ENCODE data around the gene TTI1.
"Not testable (repeated sequence)": the region's sequence is repeated elsewhere in the genome, so short reads cannot be mapped to it uniquely, and the experiment has no call there.

Gene TTI1

DNA sequence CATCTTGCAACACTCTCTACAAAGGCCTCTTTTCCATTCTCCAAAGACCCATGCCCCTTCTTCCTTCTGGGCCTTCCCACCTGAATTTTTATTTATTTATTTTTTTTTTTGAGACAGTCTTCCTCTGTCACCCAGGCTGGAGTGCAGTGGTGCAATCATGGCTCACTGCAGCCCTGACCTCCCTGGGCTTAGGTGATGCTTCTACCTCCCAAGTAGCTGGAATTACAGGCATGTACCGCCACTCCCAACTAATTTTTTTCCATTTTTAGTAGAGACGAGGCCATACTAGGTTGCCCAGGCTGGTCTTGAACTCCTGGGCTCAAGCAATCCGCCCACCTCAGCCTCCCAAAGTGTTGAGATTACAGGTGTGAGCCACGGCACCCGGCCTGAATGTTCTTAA lies 23.8 kb downstream of the TTI1 start:
- DNase-seq (ENCODE audit: low read depth in 2 of 2) = not testable (repeated sequence)

DNA sequence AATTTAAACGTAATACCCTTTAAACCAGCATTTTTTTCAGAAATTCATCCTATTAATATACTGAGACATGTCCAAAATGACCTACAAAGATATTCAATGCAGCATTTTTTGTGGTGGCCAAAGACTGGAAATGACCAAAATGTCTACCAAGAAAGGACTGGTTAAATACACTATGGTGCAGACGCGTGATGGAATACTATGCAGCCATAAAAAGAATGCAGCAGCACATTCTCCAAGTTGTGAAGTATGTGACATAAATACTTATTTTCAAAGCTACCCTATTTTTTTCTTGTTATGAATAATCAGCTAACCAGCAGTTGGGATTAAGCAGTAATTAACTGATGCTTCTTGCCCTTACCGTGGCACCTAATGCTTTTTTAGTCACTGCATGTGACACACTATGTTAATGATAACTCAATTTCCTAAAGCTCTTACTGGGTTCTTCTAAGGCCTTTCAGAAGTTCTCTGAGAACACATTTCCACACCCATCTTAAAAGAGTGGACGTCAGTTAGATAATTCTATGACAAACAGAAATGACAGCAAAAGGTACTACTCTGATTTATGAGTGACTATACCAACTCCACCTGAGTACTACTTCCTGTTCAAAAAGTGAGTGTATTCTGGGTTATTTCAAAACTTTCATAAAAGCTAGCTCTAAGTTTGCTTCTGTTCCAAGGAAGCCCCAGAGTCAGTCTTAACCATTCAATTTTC lies 24.9 kb downstream of the TTI1 start:
- no peak for DNase-seq (ENCODE audit: low read depth in 2 of 2)

DNA sequence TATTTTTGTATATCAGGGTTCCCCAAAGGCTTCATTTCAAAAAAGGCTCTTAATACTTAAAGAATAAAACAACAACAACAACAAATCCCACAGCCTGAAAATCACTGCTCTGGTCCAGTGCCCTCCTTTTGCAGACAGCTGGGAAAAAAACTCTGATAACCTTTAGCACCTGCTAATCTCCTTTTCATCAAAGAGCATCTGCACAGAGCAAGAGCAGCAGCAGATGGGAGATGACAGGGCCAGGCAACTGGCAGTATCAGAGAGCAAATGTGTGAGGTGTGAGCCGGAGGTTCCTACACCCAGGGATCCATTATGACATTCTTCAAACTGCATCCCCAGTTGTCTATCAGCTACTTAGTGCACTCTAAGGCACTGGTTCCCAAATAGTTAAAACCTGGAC lies 25.7 kb downstream of the TTI1 start:
- DNase-seq (ENCODE audit: low read depth in 2 of 2) = no peak

DNA sequence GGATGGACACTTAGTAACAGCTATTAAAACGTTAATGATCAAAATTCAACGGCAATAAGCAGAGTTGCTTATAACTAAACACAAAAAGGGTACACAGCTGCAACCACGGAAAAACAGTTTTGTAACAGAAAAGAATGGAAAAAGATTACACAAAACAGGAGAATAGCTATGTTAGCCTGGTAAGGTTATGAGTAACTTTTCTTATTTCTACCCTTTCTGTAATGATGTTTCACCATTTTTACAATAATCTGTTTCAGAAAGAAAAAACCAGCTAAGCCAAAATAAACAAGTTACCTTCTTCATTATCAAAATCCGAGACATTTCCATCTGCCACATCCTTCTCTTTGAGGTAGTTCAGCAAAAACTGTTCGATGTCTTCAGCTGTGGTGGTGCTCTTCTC lies 27.4 kb downstream of the TTI1 start:
- DNase-seq (ENCODE audit: low read depth in 2 of 2) = no peak

DNA sequence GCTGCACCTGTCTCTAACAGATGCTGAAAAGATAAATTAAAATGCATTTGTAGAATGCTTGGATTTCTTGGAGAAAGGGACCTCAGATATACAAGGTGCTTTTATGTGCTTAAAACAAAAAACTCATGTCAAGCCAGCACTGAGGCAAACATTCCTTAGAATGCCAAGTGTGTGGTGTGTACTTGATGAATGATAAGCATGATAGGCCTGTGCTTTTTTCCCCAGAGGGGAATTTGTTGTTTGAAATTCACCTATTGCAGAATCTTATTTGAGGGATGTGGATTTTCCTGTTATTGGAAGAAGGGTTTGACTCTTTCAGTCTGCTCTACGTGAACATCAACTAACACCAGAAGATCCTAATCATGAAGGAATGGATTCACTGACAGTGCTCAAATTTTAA lies 28.8 kb downstream of the TTI1 start:
- DNase-seq (ENCODE audit: low read depth in 2 of 2) = no peak

DNA sequence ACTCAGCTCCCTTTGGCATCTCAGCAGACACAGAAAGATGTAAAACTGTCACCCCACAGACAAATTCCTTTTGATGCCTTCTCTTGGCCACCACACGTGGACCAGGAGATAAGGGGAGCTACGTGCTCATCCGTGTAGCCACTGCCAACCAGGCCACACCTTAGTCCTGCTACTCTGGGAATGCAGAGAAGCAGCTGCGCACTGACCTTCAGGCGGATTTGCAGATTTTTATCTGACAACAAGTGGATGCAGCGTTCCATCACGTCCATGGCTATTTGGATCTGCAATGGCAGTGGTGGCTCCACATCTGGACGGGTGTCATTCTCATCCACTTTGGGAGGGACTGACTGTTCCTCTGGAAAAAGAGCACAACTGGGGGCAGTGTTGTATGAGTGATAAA lies 30.8 kb downstream of the TTI1 start:
- no peak for DNase-seq (ENCODE audit: low read depth in 2 of 2)

DNA sequence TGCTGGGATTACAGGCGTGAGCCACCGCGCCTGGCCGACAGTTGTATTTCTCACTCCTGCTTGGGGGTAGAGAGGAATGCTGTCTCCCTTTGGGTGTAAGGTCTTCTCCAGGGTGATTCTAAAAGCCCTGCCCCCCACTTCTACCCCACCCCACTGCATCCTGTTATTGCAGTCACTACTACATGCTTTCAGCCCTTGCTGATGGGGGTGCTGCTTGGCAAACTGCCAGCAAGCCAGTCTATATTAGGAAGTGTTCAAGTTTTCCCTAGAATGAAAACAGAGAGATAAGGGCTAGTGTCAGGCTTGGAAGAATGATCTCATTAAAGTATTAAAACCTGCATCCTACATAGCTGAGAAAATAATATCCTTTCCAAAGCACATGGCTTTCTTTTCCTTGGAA lies 31.3 kb downstream of the TTI1 start:
- DNase-seq (ENCODE audit: low read depth in 2 of 2) = no peak

DNA sequence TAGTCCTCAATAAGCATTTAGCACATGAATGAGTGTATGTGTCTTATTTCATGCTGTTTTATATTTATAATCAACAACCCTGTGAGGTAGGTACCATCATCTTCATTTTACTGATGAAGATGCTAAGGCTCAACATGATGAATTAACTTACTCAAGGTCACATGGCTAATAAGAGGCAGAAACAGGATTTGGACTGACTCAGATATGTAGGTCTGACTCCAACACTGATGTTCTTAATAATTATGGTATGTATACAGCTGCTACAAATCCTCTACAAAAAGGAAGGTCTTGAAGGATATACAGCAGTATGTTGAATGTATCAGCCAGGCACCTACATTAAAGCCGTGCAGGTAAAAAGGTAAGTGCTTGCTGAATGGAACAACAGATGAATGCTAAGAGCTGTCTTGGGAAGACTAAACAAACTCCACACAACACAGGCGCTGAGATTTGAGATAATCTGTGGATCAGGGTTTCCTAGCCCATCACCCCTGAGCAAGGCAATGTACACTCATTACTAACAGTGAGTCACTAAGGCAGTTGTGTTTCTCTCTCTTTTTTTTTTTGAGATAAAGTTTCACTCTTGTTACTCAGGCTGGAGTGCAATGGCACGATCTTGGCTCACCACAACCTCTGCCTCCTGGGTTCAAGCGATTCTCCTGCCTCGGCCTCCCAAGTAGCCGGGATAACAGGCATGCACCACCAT lies 31.9 kb downstream of the TTI1 start:
- DNase-seq (ENCODE audit: low read depth in 2 of 2) = peak in 1 of 2 experiments; percentile 25

DNA sequence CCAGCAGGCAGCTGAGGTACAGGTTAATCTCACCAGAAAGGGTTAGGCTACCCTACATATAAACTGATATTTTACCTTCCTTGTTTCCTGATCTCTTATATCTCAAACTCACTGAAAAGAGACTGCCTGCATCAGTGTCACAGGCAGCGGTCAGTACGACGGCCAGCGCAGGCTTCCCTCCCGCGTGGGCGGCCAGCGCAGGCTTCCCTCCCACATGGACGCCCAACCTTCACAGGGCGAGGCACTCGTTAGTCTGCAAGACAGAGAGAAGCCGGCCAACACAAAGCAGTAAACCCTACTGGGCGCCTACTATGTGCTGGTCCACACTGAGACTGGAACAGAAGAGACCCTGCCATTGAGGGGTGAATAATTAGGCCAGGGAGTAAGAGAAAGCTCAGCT lies 33.0 kb downstream of the TTI1 start:
- DNase-seq (ENCODE audit: low read depth in 2 of 2) = no peak

DNA sequence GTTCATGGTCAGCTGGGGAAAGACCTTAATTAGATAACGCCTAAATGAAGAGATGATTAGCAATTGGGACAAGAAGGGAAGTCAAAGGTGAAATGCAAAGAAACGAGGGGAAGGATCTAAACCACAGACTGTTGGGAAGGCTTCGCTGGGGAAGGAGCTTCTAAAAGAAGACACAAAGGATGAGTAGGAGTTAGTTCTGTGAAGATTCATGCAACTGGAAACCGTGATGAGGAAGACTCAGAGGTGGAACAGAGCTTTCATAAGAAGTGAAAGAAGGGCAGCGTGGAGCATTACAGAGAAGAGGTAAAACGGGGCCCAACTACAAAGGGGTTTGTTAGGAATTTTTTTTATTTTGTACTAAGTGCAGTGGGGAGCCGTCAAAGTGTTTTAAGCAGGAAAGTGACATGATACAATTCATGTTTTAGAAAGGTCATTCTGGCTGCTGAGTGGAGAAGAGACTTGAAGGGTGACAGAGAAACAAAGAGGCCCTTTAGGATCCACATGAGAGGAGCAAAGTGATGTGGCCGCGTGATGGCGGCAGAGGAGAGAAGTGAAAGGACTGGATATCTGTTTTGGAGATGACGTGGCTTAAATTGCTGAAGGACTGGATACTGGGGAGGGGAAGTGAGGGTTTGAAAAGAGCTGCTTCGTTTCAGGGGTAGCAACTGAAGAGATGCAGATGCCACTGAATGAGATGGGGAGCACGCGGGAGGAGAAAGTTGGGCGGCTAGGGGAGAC lies 33.6 kb downstream of the TTI1 start:
- no peak for DNase-seq (ENCODE audit: low read depth in 2 of 2)

DNA sequence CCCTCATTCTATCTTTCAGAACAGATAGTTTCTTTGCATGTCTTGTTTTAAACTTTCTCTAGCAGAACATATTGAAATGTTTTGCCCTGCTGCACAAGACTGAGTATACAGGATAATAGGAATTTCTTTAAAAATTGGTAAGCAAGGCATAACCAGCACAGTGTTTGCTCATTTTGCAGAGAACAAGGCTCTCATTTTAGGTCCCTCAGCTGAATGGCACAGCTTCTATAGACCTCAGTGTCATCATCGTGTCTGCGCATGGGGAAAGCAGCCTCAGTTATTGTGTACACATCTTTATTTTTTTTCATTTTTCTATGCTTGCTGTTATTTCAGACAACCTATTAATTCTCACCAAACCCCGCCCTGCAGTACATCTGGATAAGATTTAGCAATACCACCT lies 35.7 kb downstream of the TTI1 start:
- DNase-seq (ENCODE audit: low read depth in 2 of 2) = no peak

DNA sequence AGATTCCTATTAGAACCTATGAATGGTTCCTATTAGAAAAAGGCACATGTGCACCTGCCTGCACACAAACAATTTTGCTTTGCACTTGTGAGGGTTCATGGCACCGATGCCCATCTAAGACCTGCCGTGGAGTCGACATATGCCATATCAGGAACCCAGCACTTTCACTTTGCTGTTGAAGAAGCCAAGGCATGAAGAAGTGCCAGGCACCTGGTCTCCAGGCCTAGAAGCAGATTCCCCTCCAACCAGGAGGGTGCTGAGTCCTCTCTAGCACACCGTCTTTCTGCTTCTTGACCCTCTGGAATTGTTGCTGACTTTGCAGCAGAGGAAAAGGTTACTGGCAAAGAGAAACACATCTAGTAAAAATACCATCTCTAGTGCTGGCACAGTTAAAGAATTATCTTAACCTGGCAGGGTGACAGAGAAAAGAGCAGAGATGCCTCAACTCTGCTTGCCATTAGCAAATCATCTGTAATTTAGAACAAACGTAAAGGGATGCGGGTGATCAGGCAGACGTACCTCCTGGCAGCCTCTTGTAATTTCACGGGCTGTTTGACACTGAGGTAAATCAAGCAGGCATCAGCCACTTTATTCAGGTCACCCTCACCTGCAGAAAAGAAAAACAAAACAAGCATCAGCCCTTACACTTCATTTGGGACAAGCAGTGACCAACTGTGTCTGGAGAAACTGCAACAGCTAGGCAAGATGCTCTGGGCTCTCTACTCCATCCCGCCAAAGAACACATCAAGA lies 37.2 kb downstream of the TTI1 start:
- DNase-seq (ENCODE audit: low read depth in 2 of 2) = no peak

DNA sequence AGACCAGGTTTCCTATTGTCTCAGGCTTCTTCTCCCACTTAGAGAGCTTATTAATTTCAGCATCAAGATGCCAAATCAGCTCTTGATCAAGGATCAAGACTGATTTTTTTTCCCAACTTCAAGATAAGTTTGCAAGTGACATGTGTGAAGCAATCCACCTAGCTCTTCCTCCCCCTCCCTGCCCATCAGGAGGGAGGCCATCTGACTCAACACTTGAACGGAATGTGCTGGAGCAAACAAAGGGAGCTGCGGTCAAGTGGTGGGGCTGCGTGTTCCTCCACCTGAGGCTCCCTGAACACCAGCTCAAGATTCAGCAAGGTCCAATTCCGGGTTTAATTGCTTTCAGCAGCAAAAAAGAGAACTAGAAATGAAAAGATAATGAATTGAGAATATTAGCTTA lies 38.7 kb downstream of the TTI1 start:
- no peak for DNase-seq (ENCODE audit: low read depth in 2 of 2)

DNA sequence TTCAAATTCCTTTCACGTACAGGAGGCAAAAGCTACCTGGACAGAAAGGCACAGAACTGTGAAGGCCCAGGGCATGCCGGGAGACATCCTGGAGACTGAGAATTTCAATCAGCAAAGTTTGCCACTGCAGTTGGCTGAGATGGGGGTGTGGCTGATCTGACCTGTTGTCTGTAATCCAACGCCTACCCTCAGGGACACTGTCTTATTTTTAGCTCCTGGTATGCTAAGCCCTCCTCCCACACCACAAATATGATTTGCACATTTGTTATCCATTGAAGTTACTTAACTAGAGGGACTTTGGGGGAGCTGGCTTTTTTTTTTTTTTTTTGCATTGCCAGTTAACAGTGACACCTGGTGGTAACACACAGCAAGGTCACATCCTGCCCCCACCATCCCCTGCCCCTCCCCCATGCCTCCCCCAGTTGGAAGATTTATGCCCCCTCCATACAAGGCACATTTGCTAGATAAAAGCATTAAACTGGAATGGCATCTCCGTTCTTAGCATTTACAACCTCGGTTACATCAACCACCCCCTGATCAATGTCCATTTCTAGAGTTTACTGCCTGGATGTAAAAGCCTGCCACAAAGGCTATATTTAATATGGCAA lies 40.4 kb downstream of the TTI1 start:
- peak; percentile 80 to 81 for DNase-seq (ENCODE audit: low read depth in 2 of 2)

DNA sequence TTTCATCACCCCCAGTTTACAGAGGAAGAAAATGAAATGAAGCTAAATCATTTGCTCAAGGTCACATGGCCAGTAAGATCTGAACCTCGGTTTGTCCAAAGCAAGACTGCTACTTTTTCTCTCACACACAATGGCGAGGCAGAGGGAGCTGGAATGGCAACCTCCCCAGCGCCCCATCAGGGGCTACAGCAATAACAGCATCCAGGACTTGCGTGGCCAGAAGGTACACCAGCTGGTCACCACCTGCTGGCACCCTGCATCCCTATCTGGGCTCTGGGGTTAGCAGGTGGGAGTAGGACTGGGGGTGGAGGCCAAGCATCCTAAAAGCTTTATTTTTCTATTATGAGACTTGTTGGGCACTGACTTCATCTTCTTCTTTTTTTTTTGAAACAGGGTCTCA lies 41.3 kb downstream of the TTI1 start:
- DNase-seq (ENCODE audit: low read depth in 2 of 2) = no peak

DNA sequence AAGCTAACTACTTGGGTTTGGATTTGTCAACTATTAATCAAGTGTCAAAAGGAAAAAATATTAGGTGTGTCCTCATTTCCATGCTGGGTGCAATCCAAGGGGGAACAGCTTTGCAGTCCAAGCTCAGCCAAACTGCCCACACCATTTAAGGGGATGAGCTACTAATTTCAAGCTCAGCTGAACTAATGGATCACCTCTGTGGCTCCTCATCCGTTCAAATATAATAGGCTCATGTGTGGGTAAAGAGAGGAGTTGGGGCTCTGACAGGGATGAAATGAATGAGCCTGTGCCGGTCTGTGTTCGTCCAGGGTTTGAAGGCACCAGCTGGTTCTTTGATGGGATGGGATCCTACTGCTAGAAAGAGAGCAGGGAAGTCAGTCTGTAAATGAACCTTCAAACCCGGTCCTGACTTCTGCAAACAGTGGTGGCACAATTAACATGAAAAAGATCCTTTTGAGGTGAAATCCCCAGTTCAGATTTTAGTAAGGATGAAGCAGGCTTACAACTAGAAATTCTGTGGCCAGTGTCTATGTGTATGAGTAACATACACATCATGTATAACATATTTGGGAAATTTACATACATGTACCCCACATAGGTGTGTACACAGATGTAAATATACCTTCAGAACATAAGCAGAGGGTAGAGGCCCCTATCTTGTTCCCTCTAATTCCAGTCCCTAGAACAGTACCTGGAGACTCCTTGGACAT lies 41.9 kb downstream of the TTI1 start:
- DNase-seq (ENCODE audit: low read depth in 2 of 2) = no peak

DNA sequence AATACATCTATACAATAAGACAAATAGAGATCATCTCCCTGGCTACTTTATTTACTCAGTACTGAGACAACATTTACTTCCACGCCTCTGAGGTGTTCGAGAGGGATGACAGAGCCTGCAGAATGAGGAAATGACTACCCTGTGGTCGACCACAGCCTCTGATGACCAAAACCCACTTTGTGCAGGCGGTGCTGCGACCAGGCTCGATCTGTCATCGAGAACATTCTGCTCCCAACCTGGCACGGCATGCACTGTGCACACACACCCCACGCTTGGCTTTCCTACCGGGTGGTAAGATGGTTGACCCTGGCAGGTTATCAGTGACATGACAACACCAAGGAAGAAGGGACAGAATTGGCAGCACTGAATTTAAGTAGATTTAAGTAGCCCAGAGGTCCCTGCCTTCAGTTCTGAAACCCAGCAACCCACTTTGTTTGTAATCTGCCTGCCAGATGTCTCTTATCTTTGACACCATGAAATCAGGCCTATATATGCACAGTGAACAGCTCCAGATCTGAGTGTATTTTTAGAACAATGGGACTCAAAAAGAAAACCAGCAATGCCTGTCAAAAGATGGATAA lies 42.6 kb downstream of the TTI1 start:
- no peak for DNase-seq (ENCODE audit: low read depth in 2 of 2)

DNA sequence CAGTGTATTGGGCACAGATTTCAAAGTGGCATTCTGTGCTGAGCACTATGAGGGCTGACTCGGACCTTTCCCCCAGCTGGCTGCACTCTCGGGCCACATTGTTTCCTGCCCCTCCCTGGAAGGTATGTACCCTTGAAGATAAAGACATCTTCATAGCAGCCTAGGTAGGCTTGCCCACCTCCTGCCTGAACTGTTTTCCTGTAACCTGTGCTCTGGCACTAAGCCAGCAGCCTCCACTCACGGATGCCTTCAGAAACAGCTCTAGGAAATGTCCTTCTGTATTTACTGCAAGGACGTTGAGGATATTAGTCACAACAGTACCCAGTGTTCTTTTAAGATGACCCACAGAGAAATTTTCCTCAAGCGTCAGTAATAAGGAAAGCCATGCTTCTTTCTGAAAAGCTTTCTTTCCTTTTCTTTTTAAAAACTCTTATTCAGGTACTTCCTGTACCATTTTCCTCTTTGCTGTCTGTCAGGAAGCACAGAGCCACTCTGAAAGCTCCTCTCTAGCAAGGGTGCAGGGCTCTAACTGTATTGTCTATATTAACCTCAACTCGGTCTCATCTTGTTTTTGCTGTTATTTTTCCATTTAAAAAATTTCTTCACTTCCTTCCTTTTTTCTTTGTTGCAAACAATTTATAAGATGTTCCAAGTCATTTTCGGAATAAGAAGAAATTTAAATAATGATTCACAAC lies 43.5 kb downstream of the TTI1 start:
- DNase-seq (ENCODE audit: low read depth in 2 of 2) = no peak

DNA sequence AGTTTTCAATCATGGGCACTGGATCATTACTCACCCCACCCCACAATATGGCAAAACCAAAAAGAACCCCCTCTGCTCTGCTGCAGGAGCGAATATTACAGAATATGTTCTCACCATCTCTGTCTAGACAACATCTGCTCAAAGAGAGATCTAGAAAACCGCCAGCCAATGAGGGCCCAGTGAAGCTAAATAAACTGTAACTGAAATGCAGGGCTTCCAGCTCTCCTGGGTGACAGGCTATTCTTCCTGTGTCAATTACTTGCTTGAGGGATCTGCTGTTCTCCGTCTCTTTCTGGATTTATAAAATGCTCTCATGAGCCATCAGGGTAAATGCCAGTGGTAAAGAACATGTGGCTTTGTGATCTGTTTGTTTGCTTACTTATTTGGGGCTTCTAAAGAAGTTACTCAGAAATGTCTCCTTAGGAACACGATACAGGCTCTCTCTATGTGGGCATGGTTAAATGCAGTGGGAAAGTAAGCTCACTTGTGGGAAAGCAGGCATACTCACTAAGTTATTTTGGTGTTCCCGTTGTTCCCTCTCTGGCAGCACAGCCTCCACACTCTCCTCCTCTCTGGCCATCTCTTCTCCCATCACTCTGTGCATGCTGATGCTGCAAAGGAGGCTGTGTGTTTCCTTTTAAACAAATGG lies 44.8 kb downstream of the TTI1 start:
- no peak for DNase-seq (ENCODE audit: low read depth in 2 of 2)

All from fibroblast of skin of left biceps (primary cell).